GM21447 (cell line): ENCODE results near the gene CSMD2.

Experiments used
- ATAC-seq: cut with Tn5 transposase; IDR thresholded peaks from one replicate; pipeline ENCODE4 v1.9.1; 2021; ENCODE audit not compliant: unreplicated experiment

Gene CSMD2

GRCh38 chr1:33696962-33697361 lies 468.1 kb downstream of the CSMD2 start:
- ATAC-seq, result no peak

- no peak for ATAC-seq
These were observed 468.7 kb downstream of the CSMD2 start for GRCh38 chr1:33696311-33696710.

- no peak for ATAC-seq
These were observed 472.5 kb downstream of the CSMD2 start for GRCh38 chr1:33692206-33693188.

GRCh38 chr1:33687000-33687399 lies 478.0 kb downstream of the CSMD2 start:
- ATAC-seq, result no peak

- no peak for ATAC-seq
These were observed 478.5 kb downstream of the CSMD2 start for GRCh38 chr1:33686551-33686950.

GRCh38 chr1:33685256-33685655 lies 479.8 kb downstream of the CSMD2 start:
- no peak for ATAC-seq

GRCh38 chr1:33684396-33685179 lies 480.4 kb downstream of the CSMD2 start:
- no peak for ATAC-seq

- no peak for ATAC-seq
These were observed 481.1 kb downstream of the CSMD2 start for GRCh38 chr1:33683913-33684312.

- no peak for ATAC-seq
These were observed 482.7 kb downstream of the CSMD2 start for GRCh38 chr1:33682371-33682770.

- no peak for ATAC-seq
These were observed 484.7 kb downstream of the CSMD2 start for GRCh38 chr1:33680281-33680840.

GRCh38 chr1:33670567-33670966 lies 494.5 kb downstream of the CSMD2 start:
- no peak for ATAC-seq

- ATAC-seq, result no peak
These were observed 496.3 kb downstream of the CSMD2 start for GRCh38 chr1:33668695-33669094.

GRCh38 chr1:33667386-33668282 lies 497.4 kb downstream of the CSMD2 start:
- no peak for ATAC-seq

GRCh38 chr1:33666616-33667015 lies 498.4 kb downstream of the CSMD2 start:
- no peak for ATAC-seq

GRCh38 chr1:33661811-33662454 lies 503.1 kb downstream of the CSMD2 start:
- ATAC-seq, result no peak

GRCh38 chr1:33660956-33661355 lies 504.1 kb downstream of the CSMD2 start:
- ATAC-seq, result no peak

GRCh38 chr1:33660244-33660643 lies 504.8 kb downstream of the CSMD2 start:
- ATAC-seq, result no peak

GRCh38 chr1:33659641-33660040 lies 505.4 kb downstream of the CSMD2 start:
- ATAC-seq, result no peak

- no peak for ATAC-seq
These were observed 507.2 kb downstream of the CSMD2 start for GRCh38 chr1:33657833-33658232.

GRCh38 chr1:33656467-33657005 lies 508.5 kb downstream of the CSMD2 start:
- ATAC-seq, result no peak
